22Rv1 (cell line): ENCODE measurements around the gene CACNA1C.

Experiments
- H3K27ac ChIP-seq: fragments of 450-650 bp; 2 replicates; pipeline ENCODE4 v1.5.1; 2017
- CTCF ChIP-seq: fragments of 450-650 bp; IDR thresholded peaks from 2 replicates; pipeline ENCODE4 v1.5.1; 2017; ENCODE audit warnings: mild to moderate bottlenecking
- ZFX ChIP-seq: fragments of 450-650 bp; IDR thresholded peaks from 2 replicates; pipeline ENCODE4 v1.6.1; 2017; ENCODE audit warnings: antibody characterized with exemption, borderline replicate concordance

Gene CACNA1C

GRCh38 chr12:2304223-2304622 is 251.4 kb downstream of the CACNA1C start:
- no peak overlapping the region for H3K27ac ChIP-seq

GRCh38 chr12:2306012-2306411 is 253.2 kb downstream of the CACNA1C start:
- H3K27ac ChIP-seq, result no peak overlapping the region
- no peak for TF ChIP-seq ZFX
- no peak for TF ChIP-seq CTCF

More at GRCh38 chr12:2304223-2304622, 251.4 kb downstream of the CACNA1C start:
- TF ChIP-seq ZFX (no peak), CTCF (no peak)

GRCh38 chr12:2306735-2307134 is 253.9 kb downstream of the CACNA1C start:
- H3K27ac ChIP-seq, result no peak overlapping the region
- TF ChIP-seq CTCF (no peak), ZFX (no peak)

- TF ChIP-seq CTCF (no peak), ZFX (no peak)
- H3K27ac ChIP-seq, result no peak overlapping the region
These were observed 254.8 kb downstream of the CACNA1C start for GRCh38 chr12:2307550-2307949.

GRCh38 chr12:2309647-2310046 is 256.9 kb downstream of the CACNA1C start:
- H3K27ac ChIP-seq, result no peak overlapping the region
- TF ChIP-seq ZFX (no peak), CTCF (no peak)

GRCh38 chr12:2311020-2311778 is 258.4 kb downstream of the CACNA1C start:
- no peak overlapping the region for H3K27ac ChIP-seq
- TF ChIP-seq CTCF (no peak), ZFX (no peak)

- no peak for TF ChIP-seq CTCF
- no peak for TF ChIP-seq ZFX
- H3K27ac ChIP-seq, result no peak overlapping the region
These were observed 259.4 kb downstream of the CACNA1C start for GRCh38 chr12:2312175-2312574.
